GM10266 (cell line): ENCODE results near the gene CYP2E1.

Source experiments
- DNase-seq: peaks from one replicate; pipeline ENCODE4 v3.0.0; 2012; ENCODE audit errors: extremely low spot score
- TF ChIP-seq, protein P1 (sequence below): IDR thresholded peaks from 2 replicates; pipeline ENCODE4 v1.5.1; 2012; ENCODE audit warnings: mild to moderate bottlenecking, low read depth; ENCODE audit not compliant: control insufficient read depth, insufficient read depth; ENCODE audit errors: missing control alignments

Gene CYP2E1

DNA sequence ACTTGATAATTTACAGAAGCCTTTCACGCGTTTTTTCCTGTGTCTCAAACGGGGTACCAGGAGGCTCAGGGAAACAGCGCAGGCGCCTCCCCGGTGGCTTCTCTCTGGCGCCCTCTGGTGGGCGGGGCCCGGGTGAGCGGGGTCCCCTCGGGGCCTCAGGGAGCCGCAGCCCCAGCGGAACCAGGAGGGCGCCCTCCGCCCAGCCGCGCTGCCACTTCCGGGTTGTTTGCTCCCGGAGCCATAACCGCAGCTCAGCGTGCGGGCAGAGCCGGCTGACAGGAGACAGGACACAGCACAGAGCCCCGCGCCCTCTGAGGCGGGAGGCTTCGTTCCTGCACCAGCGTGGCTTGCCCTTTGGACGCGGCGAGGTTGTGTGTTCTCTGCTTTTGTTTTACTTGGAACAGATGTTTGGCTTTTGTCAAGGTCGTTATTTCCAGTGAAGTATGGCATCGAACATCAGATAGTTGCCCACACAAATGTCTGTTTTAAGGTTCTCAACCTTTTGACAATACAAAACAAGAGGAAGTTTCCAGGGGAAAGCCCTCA lies 6.9 kb upstream of the CYP2E1 start:
- DNase-seq: peak; percentile 85
- TF ChIP-seq, protein P1, sequence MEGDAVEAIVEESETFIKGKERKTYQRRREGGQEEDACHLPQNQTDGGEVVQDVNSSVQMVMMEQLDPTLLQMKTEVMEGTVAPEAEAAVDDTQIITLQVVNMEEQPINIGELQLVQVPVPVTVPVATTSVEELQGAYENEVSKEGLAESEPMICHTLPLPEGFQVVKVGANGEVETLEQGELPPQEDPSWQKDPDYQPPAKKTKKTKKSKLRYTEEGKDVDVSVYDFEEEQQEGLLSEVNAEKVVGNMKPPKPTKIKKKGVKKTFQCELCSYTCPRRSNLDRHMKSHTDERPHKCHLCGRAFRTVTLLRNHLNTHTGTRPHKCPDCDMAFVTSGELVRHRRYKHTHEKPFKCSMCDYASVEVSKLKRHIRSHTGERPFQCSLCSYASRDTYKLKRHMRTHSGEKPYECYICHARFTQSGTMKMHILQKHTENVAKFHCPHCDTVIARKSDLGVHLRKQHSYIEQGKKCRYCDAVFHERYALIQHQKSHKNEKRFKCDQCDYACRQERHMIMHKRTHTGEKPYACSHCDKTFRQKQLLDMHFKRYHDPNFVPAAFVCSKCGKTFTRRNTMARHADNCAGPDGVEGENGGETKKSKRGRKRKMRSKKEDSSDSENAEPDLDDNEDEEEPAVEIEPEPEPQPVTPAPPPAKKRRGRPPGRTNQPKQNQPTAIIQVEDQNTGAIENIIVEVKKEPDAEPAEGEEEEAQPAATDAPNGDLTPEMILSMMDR: peak; percentile 63

DNA sequence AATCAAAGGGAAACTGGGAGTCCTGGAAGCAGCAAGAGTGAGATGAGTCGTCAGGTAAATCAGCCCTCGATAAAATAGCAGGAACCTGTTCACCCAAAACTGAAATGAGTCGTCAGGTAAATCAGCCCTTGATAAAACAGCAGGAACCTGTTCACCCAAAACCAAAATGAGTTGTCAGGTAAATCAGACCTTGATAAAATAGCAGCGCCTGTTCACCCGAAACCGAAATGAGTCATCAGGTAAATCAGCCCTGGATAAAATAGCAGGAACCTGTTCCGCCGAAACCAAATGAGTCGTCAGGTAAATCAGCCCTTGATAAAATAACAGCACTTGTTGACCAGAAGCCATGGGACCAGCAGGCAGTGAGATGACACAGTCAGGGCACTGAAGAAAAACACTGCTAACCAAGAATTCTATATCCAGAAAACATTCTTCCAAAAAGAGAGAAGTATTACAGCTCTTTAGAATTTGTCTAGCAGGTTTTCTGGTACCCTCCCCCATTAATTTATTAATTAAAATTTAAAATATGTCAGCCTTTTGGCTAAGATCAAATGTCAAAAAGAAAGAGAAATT lies 3.4 kb upstream of the CYP2E1 start:
- TF ChIP-seq, protein P1: no peak
- DNase-seq: no peak

DNA sequence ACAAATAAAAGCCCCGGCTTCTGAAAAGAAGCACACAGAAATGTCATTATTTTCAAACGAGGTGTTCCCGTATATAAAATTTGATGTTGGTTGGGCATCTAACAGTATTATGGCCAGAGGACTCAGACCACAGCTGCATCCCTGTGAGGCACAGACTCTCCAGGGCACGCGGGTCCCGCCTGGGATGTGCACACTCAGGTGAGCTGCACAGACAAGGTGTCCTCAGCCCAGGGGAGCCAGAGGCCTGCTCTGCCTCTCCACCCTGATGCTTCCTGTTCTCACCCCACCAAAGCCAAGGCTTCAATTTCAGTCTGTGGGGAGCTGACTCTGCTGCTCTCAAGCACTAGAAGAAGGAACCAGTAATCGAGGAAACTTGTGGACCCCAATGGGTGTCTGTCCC lies 1.7 kb upstream of the CYP2E1 start:
- no peak for DNase-seq
- TF ChIP-seq, protein P1: no peak

DNA sequence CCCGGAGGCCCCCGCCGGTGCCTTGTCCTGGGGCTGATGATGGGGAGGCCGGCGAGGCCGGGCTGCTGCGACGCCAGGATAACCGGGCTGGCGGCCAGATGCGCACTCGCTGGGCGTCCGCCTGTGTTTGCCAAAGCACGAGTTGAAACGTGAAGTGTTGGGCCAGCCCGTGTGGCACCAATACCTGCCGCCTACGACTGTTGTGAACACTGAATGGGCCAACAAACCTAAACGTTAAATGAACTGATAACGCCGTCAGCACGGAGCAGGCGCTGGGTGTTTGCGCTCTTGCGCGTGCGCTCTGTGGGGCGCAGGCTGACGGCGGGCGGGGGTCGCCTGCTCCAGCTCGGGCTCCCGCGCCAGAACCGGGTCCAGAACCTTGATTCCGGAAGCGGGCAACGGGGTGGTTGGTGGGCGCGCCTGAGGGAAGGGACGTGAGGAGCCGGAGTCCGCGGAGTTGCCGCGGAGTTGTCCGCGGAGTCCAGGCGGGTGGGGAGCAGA lies 658 bp downstream of the CYP2E1 start:
- TF ChIP-seq, protein P1: no peak
- DNase-seq: no peak

DNA sequence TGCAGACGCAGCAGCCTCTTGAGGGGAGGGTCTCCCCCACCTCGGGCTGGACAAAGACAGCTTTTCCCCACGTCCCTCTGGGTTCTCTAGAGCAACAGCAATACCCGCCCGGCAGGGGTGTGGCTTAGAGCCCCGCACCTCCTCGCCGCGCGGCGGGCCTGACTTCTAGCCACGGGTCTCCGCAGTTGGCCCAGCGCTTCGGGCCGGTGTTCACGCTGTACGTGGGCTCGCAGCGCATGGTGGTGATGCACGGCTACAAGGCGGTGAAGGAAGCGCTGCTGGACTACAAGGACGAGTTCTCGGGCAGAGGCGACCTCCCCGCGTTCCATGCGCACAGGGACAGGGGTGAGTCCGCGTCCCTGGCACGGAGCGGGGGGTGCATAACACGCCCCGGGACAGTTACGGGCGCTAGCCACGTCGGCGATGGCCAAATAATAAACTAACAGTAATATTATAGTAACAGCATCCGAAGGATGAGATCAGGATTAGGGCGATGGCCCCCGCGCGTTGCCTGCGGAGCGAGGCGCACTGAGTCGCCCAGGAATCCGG lies 1.2 kb downstream of the CYP2E1 start:
- DNase-seq: no peak

DNA sequence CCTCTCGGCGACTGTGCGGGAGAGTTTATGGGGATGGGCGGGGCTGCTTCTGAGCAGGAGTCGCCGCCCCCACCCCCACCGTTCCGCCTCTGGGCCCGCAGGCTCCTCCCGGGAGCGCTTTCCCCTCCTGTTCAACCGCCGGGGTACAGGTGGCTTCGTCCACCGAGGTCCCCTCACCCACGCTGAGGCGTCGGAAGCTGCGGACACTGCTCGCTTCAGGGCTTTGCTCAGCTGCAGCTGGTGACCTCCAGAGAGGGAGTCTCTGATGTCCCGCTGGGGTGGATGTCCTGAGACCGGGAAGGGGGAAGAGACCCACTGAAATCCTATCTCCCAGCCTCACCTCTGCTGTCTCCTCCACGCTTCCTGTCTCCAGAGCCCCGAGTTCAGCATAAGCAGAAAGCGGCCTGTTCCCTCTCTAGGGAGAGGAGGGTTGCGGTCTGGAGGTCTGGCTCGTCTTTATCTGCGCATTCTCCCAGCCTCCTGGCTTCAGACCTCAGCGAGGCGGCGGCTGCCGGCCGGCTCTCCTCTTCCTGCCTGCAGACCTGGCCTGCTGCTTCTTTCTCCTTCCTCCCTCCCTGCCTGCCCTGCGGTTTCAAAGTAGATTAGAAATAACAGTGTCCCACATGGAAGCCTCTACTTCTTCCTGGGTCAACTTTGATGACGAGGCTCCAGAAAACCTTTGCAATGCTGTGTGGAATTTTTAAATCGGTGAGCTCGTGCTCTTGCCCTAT lies 1.8 kb downstream of the CYP2E1 start:
- DNase-seq: no peak
- TF ChIP-seq, protein P1: no peak

More for the DNA sequence above, 1.2 kb downstream of the CYP2E1 start:
- TF ChIP-seq, protein P1: no peak
